ENCODE data around the gene PPP1R9B.

The PPP1R9B gene

GRCh38 chr17:50122945-50123344, 27.5 kb downstream of the PPP1R9B start:
- no peak for DNase-seq

DNA sequence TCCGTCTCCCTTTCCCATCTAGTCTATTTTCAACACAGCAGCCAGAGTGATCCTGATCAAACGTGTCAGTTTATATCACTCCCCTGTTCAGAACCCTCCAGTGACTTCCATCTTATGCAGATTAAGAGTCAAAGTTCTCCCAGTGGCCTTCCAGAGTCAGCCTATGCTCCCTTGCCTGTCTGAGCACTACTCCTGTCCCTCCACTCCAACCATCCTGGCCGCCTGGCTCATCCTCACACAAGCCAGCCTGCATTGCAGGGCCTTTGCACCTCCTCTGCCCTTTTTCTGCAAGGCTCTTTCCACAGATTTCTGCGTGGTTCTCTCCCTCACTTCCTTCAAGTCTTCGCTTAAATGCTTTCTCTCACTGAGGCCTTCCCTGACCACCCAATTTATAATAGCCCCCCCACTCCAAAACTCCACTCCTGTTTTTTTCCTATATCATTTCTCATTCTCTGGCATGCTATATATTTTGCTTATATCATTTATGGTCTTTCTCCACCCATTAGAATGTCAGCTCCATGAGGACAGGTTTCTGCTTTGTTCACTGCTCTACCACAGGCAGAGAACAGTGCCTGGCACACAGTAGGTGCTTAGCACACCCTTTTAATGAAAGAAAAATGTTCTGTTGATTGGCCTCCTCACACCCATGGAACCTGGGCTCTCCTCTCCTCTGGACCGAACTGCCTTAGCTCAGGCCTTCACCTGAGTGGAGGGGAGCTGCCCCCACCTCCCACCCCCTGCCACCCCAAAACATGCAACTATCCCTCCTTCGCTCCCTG, 29.8 kb downstream of the PPP1R9B start:
- DNase-seq = no peak

DNA sequence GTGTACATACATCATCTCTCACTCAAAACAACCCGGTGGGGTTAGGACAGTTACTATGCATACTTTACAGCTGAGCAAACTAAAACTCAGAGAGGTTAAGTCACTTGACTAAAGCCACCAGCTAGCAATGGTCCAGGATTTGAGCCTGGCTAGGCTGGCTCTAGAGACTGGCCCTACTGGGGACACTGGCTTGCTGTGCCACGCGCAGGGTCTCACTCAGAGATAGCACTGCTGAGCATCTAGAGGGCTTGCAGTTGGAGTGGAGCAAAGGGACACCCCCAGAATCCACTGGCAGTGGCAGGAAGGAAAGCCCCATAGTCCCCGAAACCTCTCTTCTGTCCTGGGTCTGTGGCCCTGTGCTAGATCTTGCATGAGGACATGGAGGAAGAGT, 31.7 kb downstream of the PPP1R9B start:
- no peak for DNase-seq

DNA sequence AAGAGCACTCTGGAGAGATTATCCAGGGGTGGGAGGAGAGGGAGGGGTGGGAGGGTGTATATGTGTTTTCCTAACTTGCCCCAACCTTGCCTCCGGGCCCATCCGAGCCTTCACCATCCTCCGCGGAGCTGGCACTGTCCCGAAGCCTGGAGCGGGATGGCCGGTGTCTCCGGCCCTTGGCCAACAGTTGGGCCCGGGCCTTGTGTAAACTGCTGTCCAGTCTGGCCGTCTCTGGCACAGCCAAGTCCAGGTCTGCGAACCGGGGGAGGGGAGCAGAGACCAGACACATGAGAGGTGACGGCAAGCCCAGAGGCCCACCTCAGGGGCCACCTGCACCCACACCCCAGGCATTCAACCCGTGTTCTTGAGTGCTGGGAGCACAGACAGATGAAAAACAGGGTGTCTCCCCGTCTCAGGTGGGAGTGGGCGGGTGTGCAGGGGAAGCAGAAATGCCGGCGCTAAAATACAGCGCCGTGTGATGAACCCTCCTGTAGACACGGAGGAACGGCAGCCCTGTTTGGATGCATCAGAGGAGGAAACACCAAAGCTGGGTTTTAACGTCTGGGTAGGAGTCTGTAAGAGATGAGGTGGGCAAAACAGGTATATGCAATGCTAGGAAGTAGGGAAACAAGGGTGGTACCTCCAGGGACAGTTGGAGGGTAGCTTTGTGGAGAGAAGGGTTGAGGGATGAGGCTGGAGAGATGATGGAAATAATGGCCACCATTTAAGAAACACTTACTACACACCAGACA, 32.2 kb downstream of the PPP1R9B start:
- DNase-seq = no peak

DNA sequence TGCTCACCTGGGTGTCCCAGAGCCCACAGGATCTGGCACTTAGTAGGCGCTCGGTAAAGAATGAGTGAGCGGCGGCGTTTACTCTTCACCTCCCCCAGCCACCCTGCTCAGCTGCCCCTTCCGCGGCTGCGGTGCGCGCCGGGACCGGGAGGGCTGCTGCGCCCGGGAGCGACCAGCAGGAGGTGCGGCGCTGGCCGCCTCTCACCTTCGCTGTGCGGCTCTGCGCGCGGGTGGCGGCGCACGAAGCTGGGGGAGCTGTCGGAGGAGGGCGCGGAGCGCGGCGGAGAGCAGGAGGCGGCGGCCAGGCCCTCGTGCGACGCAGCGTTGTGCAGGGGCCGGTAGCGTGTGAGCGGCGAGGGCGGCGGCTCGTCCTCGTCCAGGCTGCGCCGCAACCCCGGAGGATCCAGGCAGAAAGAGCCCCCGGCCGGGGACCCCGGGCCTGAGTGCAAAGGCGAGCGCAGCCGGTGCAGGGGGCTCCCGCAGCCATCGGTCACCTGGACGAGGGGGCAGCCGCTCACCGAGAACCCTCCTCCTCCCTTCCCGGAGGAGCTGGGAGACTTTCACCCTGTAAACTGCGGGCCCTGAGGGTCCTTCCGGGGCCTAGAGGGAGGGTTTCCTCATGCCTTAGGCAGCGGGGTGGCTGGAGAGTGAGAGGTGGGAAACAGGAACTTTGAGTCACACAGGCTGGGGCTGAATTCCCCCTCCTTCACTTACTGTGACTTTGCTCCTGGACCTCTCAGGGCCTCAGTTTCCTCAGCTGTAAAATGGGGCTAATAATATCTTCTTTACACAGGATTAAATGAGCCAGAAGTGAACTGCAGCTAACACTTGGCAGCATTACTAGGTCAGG, 33.0 kb downstream of the PPP1R9B start:
- DNase-seq = peak; percentile 44

- no peak for DNase-seq
Measured at GRCh38 chr17:50115756-50116155, 34.7 kb downstream of the PPP1R9B start.

DNA sequence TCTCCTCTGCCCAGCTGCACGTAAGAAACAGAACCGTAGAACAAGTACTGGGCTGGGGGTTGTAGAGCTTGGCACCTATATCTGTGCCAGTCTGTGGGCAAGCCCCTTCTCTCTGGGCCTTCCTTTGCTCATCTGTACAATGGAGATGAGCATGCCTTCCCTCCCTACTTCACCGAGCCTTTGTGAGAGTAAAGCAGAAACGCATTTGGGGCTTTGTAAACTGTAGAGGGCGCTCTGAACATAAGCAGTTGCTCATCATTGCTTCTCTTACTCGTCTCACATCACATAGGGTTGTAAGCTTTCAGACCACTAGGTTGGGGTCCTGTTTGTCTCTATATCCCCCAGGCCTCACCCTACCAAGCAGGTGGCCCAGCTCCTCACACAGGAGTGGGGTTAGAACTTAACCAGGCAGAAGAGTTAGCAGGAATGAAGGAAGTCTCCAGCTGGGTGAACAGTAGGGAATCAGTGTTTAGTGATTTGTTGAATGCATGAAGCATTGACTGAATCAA, 35.6 kb downstream of the PPP1R9B start:
- DNase-seq = no peak

GRCh38 chr17:50114401-50114800, 36.1 kb downstream of the PPP1R9B start:
- no peak for DNase-seq

- no peak for DNase-seq
Measured at GRCh38 chr17:50113624-50114320, 36.7 kb downstream of the PPP1R9B start.

- DNase-seq = no peak
Measured at GRCh38 chr17:50112694-50113093, 37.8 kb downstream of the PPP1R9B start.

GRCh38 chr17:50111673-50112655, 38.5 kb downstream of the PPP1R9B start:
- no peak for DNase-seq

GRCh38 chr17:50110591-50111349, 39.7 kb downstream of the PPP1R9B start:
- no peak for DNase-seq

GRCh38 chr17:50109785-50110184, 40.7 kb downstream of the PPP1R9B start:
- DNase-seq = no peak

- DNase-seq = no peak
Measured at GRCh38 chr17:50109207-50109606, 41.3 kb downstream of the PPP1R9B start.

GRCh38 chr17:50108556-50108955, 41.9 kb downstream of the PPP1R9B start:
- DNase-seq = no peak

GRCh38 chr17:50107790-50108414, 42.6 kb downstream of the PPP1R9B start:
- no peak for DNase-seq

DNA sequence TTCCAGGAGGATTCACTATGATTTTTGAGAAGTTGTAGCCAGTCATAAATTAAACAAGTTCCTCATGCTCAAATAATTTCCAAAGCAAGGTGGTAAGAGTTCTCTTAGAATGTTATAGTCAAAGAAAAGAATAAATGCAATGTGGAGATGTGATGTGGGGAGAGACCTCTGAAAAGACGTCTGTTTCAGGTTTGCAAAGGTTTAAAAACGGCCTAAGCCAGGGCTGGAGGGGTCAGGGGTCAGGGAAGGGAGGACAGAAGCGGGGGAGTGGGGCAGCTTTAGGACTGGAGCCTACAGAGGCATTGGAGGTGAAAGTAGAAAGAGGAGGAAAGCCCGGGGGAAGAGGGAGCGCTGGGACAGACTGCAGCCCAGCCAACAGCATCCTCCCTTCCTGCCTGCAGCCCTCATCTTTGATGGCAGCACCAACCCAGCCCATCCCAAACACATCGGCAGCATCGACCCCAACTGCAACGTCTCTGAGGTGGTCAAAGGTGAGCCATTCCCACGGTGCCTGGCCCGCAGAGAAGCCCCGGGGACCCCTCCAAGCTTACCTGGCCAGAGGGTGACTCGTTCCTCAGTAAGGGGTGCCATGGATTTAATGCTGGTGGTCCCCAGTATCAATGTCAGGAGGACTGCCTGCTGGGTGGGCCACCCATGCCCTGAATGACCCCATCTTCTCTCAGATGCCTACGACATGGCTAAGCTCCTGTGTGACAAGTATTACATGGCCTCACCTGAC, 43.9 kb downstream of the PPP1R9B start:
- DNase-seq = no peak

DNA sequence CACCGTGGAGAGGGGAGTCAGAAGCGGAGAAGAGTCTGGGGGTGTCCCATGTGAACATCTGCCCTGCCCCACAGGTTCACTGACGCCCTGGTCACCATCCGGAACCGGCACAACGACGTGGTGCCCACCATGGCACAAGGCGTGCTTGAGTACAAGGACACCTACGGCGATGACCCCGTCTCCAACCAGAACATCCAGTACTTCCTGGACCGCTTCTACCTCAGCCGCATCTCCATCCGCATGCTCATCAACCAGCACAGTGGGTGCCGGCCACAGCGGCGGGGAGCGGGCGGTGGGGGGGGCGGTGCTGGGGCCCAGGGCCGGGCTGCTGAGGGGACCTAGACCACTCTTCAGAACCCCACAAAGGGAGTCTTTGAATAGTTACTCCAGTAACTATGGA, 44.7 kb downstream of the PPP1R9B start:
- no peak for DNase-seq

DNA sequence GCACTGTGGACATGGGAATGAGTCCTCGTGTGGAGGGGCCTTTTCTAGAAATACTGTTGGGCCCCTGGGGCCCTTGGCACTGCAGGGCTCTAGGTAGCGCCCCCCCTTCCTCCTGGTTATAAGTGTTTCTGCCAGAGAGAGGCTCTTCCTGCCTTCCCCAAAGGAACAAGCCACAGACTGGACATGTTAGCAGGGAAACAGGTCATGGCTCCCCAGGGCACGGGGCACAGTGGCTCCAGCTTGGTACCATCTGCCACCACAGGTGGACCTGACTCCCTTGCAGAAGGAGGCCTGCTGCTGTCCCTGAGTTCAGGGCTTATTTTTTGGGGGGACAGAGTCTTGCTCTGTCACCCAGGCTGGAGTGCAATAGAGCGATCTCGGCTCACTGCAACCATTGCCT, 46.5 kb downstream of the PPP1R9B start:
- DNase-seq = no peak

Data from effector CD4-positive, alpha-beta T cell (primary cell).